B cell (primary cell): ENCODE data around the gene GGTLC1. TPM values are rescaled to one million over a fixed set of nuclear protein-coding genes. Genes with fewer than 3 reads are reported as not detected.

Source experiments
- ATAC-seq: fragments of 200-7000 bp; cut with Tn5 transposase; one replicate; pipeline ENCODE4 v1.10.0; 2021; ENCODE audit warnings: low read depth, mild to moderate bottlenecking, moderate number of reproducible peaks, moderate library complexity
- CTCF ChIA-PET: fragments of 350-600 bp; sonication (Branson Sonifier 250); formaldehyde crosslinking; loops from one replicate; lab custom pipeline; 2021; ENCODE audit warnings: antibody characterized with exemption, inconsistent platforms; lab: Charles Lee
- POLR2A ChIA-PET: fragments of 350-600 bp; sonication (Branson Sonifier 250); formaldehyde crosslinking; loops from one replicate; lab custom pipeline; 2021; ENCODE audit warnings: antibody characterized with exemption; lab: Charles Lee
- DNase-seq: peaks from one replicate; pipeline ENCODE4 v3.0.0; 2013
- H2AFZ ChIP-seq: 2 replicates; pipeline ENCODE4 v1.6.1; 2012; ENCODE audit warnings: mild to moderate bottlenecking, low read depth, low read length; ENCODE audit not compliant: insufficient read depth, poor library complexity, severe bottlenecking
- H3K27ac ChIP-seq, 2 donors: 1 replicate in 1 of 2; 2 replicates in 1 of 2; pipeline ENCODE4 v1.5.1; 2012 to 2013; ENCODE audit warnings: low read length in 2 of 2, mild to moderate bottlenecking in 2 of 2, moderate library complexity in 1 of 2
- H3K27me3 ChIP-seq, 4 experiments: fragments of 200-600 bp in 1 of 4; sonication (generic) in 1 of 4; replicated peaks in 1 of 4; 1 replicate in 2 of 4; 2 replicates in 2 of 4; pipeline versions ENCODE4 v1.6.1 to v1.7.0; 2013 to 2016; ENCODE audit warnings: low read length in 3 of 4, mild to moderate bottlenecking in 2 of 4, mixed read lengths in 1 of 4, moderate library complexity in 1 of 4; ENCODE audit not compliant: insufficient read depth in 4 of 4, control insufficient read depth in 3 of 4; ENCODE audit errors: control extremely low read depth in 1 of 4
- H3K36me3 ChIP-seq, 2 experiments: replicated peaks in 1 of 2; 1 replicate in 1 of 2; 2 replicates in 1 of 2; pipeline versions ENCODE4 v1.6.1 to v1.7.1; 2013; ENCODE audit warnings: low read length in 1 of 2; ENCODE audit not compliant: insufficient read depth in 2 of 2, control insufficient read depth in 1 of 2; ENCODE audit errors: control extremely low read depth in 1 of 2, extremely low read depth in 1 of 2
- H3K4me1 ChIP-seq, 2 donors: fragments of 200-600 bp in 1 of 2; sonication (generic) in 1 of 2; 1 replicate in 1 of 2; 2 replicates in 1 of 2; pipeline versions ENCODE4 v1.5.1 to v1.6.1; 2013 to 2017; ENCODE audit warnings: low read length in 2 of 2; ENCODE audit not compliant: control insufficient read depth in 2 of 2, insufficient read depth in 2 of 2
- H3K4me2 ChIP-seq: replicated peaks from 2 replicates; pipeline ENCODE3; 2012; ENCODE audit warnings: mild to moderate bottlenecking, low read depth, low read length; ENCODE audit not compliant: poor library complexity, severe bottlenecking
- H3K4me3 ChIP-seq, 5 experiments: fragments of 200-600 bp in 1 of 5; sonication (generic) in 1 of 5; 1 replicate in 3 of 5; 2 replicates in 2 of 5; pipeline versions ENCODE4 v1.5.1 to v1.7.0; 2011 to 2016; ENCODE audit warnings: low read length in 4 of 5, mild to moderate bottlenecking in 4 of 5, low read depth in 2 of 5, control low read depth in 1 of 5, moderate library complexity in 1 of 5; ENCODE audit not compliant: insufficient read depth in 1 of 5; ENCODE audit errors: control extremely low read depth in 1 of 5, extremely low read depth in 1 of 5
- H3K79me2 ChIP-seq: fragments of 200-600 bp; sonication (generic); one replicate; pipeline ENCODE4 v1.6.0; 2016; ENCODE audit warnings: low read length; ENCODE audit not compliant: control insufficient read depth, insufficient read depth
- H3K9ac ChIP-seq: fragments of 200-600 bp; sonication (generic); 2 replicates; pipeline ENCODE4 v1.6.1; 2017; ENCODE audit warnings: mild to moderate bottlenecking, low read length, moderate library complexity
- H3K9me3 ChIP-seq, 3 donors: one replicate each; pipeline versions ENCODE4 v1.6.1 to v1.7.1; 2013; ENCODE audit warnings: low read length in 2 of 3; ENCODE audit not compliant: control insufficient read depth in 2 of 3, insufficient read depth in 1 of 3; ENCODE audit errors: control extremely low read depth in 1 of 3
- H4K20me1 ChIP-seq: 2 replicates; pipeline ENCODE4 v1.6.0; 2012; ENCODE audit warnings: mild to moderate bottlenecking, low read length; ENCODE audit not compliant: insufficient read depth, control insufficient read depth, poor library complexity, severe bottlenecking
- H3K27ac Mint-ChIP-seq: one replicate; pipeline ENCODE4 v1.8.0; 2021; ENCODE audit warnings: mixed read lengths
- H3K27me3 Mint-ChIP-seq: one replicate; pipeline ENCODE4 v1.8.0; 2021; ENCODE audit warnings: mixed read lengths
- H3K4me1 Mint-ChIP-seq: one replicate; pipeline ENCODE4 v1.8.0; 2021; ENCODE audit warnings: mixed read lengths
- H3K4me3 Mint-ChIP-seq: one replicate; pipeline ENCODE4 v1.8.0; 2021; ENCODE audit warnings: mixed read lengths
- H3K9me3 Mint-ChIP-seq: one replicate; pipeline ENCODE4 v1.8.0; 2022; ENCODE audit warnings: mixed read lengths; ENCODE audit not compliant: insufficient read depth
- CTCF ChIP-seq: fragments of 200-600 bp; IDR thresholded peaks from one replicate; pipeline ENCODE4 v1.8.0; 2022; ENCODE audit warnings: antibody characterized with exemption, mild to moderate bottlenecking
- EZH2 ChIP-seq: IDR thresholded peaks from 2 replicates; pipeline ENCODE4 v1.6.1; 2012; ENCODE audit warnings: borderline replicate concordance, low read depth, mild to moderate bottlenecking, moderate library complexity, low read length; ENCODE audit not compliant: insufficient read depth, poor library complexity, severe bottlenecking
- WGBS: methylation state at CpG from one replicate; pipeline ENCODE4 v1.1.5; 2013; ENCODE audit warnings: missing lambda C conversion rate; ENCODE audit not compliant: insufficient coverage; 5-methylcytosine and 5-hydroxymethylcytosine counted together
- intact Hi-C: fragments of 100-400 bp; cut with micrococcal nuclease; formaldehyde crosslinking; loops from one replicate; pipeline ENCODE4 v1.10.0; 2022
- polyA plus RNA-seq: library from polyadenylated mRNA; depleted of rRNA; stranded (reverse); fragments of >200 nt; gene quantifications from 2 replicates; pipeline ENCODE4 v1.2.3, GENCODE V29; 2012
- small RNA-seq: library from RNA; depleted of rRNA; stranded (forward); fragments of <200 nt; gene quantifications from one replicate; pipeline ENCODE3, GENCODE V24; 2012; ENCODE audit warnings: low replicate concordance, low read depth; ENCODE audit not compliant: insufficient read length
- total RNA-seq, 2 donors: library from RNA; stranded (reverse); fragments of 120-200 nt in 1 of 2; gene quantifications; 1 replicate in 1 of 2; 2 replicates in 1 of 2; pipeline versions ENCODE4 v1.2.3 to v1.2.4, GENCODE V29; 2013 to 2022

GGTLC1 gene
- total and polyA plus RNA-seq, 2 donors (not counting 1 experiment from before 2014, with no cell fraction given): not detected

DNA sequence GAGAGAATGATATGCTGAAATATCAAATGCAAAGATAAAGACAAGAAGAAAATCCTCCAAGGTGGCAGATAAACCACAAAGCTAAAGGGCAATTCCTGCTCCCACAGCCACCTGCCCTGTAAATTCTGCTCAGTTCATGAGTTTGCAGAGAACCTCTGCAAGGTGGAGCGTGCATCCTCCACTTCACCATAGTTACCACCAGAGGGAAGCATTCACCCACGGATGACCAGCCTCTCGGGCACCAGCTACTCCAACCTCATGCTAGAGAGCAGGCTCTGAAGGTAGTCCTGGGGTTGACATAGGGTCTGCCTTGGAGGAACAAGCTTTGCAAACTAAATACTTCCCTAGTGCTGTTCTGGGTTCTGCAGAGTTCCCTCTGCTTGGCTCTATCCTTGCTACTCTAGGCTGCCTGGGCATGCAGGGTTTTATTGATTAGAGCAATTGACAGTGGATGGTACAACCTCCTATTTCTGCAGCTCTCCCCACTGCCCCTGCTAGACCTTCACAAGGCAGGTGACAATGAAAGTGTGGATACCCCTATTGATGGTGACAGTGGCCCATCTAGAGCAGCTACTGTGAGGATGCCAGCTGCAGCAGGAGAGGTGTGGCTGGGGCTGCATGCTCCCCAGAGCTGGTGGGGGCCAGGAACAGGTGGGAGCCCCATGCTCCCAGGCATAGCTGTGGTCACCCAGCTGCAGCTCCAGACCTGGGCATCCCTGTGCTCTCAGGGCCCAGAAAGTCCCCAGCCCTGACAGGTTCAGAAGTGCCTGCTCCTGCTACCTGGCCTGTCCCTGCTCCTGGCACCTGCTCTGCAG, 51.1 kb downstream of the GGTLC1 start:
- H3K4me2 ChIP-seq: no peak overlapping the region
- H3K27ac ChIP-seq: no peak overlapping the region
- no peaks in the 10 kb centered on the region for H3K4me1 ChIP-seq
- H3K27me3 ChIP-seq: no peaks in the 10 kb centered on the region
- H3K4me1 Mint-ChIP-seq: no peaks in the 10 kb centered on the region
- ATAC-seq (peak; percentile 49), DNase-seq (peak; percentile 46)
- ChIA-PET POLR2A (no interaction called here), CTCF (interaction anchor here (0.6 to 1.7 kb wide), 8 partner anchors 9 to 980 kb away, joined by 3 to 5 read pairs (median 4); no protein-coding TSS in a partner anchor)
- no peaks in the 10 kb centered on the region for H3K79me2 ChIP-seq
- H3K9ac ChIP-seq: no peak overlapping the region
- H3K9me3 Mint-ChIP-seq: no peaks in the 10 kb centered on the region
- no peaks in the 10 kb centered on the region for H4K20me1 ChIP-seq
- WGBS: no CpG with 5 or more reads among the region's 3 CpGs
- peaks cover 0 to 15% (median 0%) of the 10 kb centered on the region in 3 donors for H3K9me3 ChIP-seq
- TF ChIP-seq CTCF: peak; percentile 56
- no peak for TF ChIP-seq EZH2
- intact Hi-C loops: loop anchor here (1.0 to 5.0 kb wide), 2 partner anchors 59 to 1130 kb away; no protein-coding TSS in a partner anchor
- no peak overlapping the region for H3K27ac Mint-ChIP-seq
- H2AFZ ChIP-seq: no peak overlapping the region
- no peak overlapping the region for H3K4me3 Mint-ChIP-seq
- peaks cover 3% of the 10 kb centered on the region for H3K27me3 Mint-ChIP-seq
- no peaks in the 10 kb centered on the region for H3K36me3 ChIP-seq
- no peak overlapping the region for H3K4me3 ChIP-seq

Small RNAs within 50 kb of the gene (small RNA-seq; reads per million reads assigned to genes)
- gene AL133466.1: not detected

Other genes with a start within 250 kb of the GGTLC1 start
- not detected in 2 replicates for gene CST1, start 237.8 kb downstream of the GGTLC1 start, total RNA-seq
- not detected in 2 replicates for gene CST1, start 237.8 kb downstream of the GGTLC1 start, polyA plus RNA-seq
- gene CST2, start 162.1 kb downstream of the GGTLC1 start, total RNA-seq: not detected in 2 replicates
- not detected in 2 replicates for gene CST2, start 162.1 kb downstream of the GGTLC1 start, polyA plus RNA-seq
- not detected in 2 replicates for gene CST5, start 109.0 kb downstream of the GGTLC1 start, total RNA-seq
- gene CST5, start 109.0 kb downstream of the GGTLC1 start, polyA plus RNA-seq: not detected in 2 replicates